ENCODE results near the gene TAB2.

DNA sequence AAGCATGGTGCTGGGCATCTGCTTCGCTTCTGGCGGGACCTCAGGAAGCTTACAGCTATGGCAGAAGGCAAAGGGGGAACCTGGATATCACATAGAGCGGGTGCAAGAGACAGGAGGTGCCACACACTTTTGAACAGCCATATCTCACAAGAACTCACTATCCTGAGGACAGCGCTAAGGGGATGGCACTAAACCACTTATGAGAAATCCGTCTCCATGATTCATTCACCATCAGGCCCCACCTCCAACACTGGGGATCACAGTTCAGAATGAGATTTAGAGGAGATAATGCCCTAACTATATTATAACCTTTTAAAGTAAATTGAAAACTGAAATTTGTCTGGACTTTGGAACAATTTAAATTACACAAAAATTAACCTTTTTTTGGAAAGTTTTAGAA lies 44.8 kb downstream of the TAB2 start:
- no peak for TF ChIP-seq EZH2 (IDR thresholded peaks at IDR 0.05; ENCODE audit: insufficient read depth, low read length)
- TF ChIP-seq, protein P1, sequence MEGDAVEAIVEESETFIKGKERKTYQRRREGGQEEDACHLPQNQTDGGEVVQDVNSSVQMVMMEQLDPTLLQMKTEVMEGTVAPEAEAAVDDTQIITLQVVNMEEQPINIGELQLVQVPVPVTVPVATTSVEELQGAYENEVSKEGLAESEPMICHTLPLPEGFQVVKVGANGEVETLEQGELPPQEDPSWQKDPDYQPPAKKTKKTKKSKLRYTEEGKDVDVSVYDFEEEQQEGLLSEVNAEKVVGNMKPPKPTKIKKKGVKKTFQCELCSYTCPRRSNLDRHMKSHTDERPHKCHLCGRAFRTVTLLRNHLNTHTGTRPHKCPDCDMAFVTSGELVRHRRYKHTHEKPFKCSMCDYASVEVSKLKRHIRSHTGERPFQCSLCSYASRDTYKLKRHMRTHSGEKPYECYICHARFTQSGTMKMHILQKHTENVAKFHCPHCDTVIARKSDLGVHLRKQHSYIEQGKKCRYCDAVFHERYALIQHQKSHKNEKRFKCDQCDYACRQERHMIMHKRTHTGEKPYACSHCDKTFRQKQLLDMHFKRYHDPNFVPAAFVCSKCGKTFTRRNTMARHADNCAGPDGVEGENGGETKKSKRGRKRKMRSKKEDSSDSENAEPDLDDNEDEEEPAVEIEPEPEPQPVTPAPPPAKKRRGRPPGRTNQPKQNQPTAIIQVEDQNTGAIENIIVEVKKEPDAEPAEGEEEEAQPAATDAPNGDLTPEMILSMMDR (IDR thresholded peaks at IDR 0.05; ENCODE audit: insufficient read depth, low read depth, low read length): no peak
